GM18499 (cell line): ENCODE results near the gene ALKBH3.

ENCODE experiments used
- ATAC-seq: cut with Tn5 transposase; IDR thresholded peaks from one replicate; pipeline ENCODE4 v1.9.1; 2021; ENCODE audit warnings: moderate number of reproducible peaks; ENCODE audit not compliant: insufficient read depth, unreplicated experiment

Gene ALKBH3

GRCh38 chr11:43955381-43956118 is 74.9 kb downstream of the ALKBH3 start:
- no peak for ATAC-seq

GRCh38 chr11:43957571-43957970 is 76.9 kb downstream of the ALKBH3 start:
- ATAC-seq = no peak

GRCh38 chr11:43959321-43959995 is 78.8 kb downstream of the ALKBH3 start:
- no peak for ATAC-seq

GRCh38 chr11:43962383-43963278 is 82.0 kb downstream of the ALKBH3 start:
- ATAC-seq = no peak

- ATAC-seq = no peak
Observed at GRCh38 chr11:43963279-43963620, 82.6 kb downstream of the ALKBH3 start.

- no peak for ATAC-seq
Observed at GRCh38 chr11:43967661-43968060, 87.0 kb downstream of the ALKBH3 start.

- no peak for ATAC-seq
Observed at GRCh38 chr11:43968719-43969118, 88.1 kb downstream of the ALKBH3 start.

GRCh38 chr11:43969543-43969942 is 88.9 kb downstream of the ALKBH3 start:
- no peak for ATAC-seq
